OCI-LY1 (cell line): ENCODE measurements around the gene GNRHR.

ENCODE experiments used
- EZH2 ChIP-seq: fragments of 200-600 bp; sonication (generic), shearing (Covaris generic); IDR thresholded peaks from 2 replicates; pipeline ENCODE4 v1.8.0; 2017; ENCODE audit warnings: borderline replicate concordance, mixed run types, mild to moderate bottlenecking, antibody characterized with exemption, low read length, moderate library complexity, mixed read lengths
- TF ChIP-seq, protein P1 (sequence below): fragments of 200-600 bp; sonication (generic), shearing (Covaris generic); IDR thresholded peaks from 2 replicates; pipeline ENCODE4 v1.5.1; 2017; ENCODE audit warnings: mild to moderate bottlenecking, antibody characterized with exemption, low read length, moderate library complexity, mixed read lengths

DNA sequence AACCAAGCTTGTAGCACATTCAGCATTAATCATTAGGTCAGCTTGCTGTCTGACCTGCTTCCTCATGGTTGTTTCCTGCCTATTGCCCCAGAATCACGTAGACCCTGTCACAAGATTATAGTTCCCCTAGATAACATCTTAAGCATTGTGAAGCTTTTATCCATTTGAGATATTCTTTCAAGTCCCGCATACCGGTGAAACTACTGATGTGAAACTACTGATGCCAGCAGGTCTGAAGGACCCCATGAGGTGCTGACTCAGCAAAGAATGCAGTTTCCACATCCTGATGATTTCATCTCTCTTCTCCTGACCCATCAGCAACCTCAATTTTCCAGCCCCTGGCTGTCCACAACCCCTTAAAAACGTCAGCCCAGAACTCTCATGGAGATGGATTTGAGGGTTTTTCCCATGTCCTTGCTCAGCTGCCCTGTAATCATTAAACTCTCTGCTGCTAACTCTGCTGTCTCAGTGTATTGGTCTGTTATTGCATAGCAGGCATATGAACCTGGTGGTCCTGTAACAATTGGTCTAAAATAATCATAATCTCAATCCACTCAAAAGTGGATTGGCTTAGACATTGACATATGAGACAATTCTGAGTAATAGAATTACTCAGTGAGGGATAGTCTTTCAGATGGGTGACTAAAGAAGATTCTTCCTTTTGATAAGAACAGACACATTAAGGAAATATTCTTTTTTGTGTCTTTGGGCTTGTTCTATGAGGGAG, 26.9 kb downstream of the GNRHR start:
- TF ChIP-seq, protein P1, sequence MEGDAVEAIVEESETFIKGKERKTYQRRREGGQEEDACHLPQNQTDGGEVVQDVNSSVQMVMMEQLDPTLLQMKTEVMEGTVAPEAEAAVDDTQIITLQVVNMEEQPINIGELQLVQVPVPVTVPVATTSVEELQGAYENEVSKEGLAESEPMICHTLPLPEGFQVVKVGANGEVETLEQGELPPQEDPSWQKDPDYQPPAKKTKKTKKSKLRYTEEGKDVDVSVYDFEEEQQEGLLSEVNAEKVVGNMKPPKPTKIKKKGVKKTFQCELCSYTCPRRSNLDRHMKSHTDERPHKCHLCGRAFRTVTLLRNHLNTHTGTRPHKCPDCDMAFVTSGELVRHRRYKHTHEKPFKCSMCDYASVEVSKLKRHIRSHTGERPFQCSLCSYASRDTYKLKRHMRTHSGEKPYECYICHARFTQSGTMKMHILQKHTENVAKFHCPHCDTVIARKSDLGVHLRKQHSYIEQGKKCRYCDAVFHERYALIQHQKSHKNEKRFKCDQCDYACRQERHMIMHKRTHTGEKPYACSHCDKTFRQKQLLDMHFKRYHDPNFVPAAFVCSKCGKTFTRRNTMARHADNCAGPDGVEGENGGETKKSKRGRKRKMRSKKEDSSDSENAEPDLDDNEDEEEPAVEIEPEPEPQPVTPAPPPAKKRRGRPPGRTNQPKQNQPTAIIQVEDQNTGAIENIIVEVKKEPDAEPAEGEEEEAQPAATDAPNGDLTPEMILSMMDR: no peak
- TF ChIP-seq EZH2: no peak
